Mesothelial cell of epicardium (in vitro differentiated cells): ENCODE data around the gene PHKB. TPM values are rescaled to one million over a fixed set of nuclear protein-coding genes. Genes with fewer than 3 reads are reported as not detected.

ENCODE experiments used
- DNase-seq, 2 experiments: peaks; one replicate each; pipeline ENCODE4 v3.0.0; 2021; ENCODE audit warnings: low spot score in 2 of 2; ENCODE audit not compliant: unreplicated experiment in 2 of 2
- H3K27ac Mint-ChIP-seq: 2 replicates; pipeline ENCODE4 v1.8.0; 2021; ENCODE audit warnings: mixed read lengths
- H3K27me3 Mint-ChIP-seq: 2 replicates; pipeline ENCODE4 v1.8.0; 2021; ENCODE audit warnings: low read depth, mixed read lengths
- H3K36me3 Mint-ChIP-seq: 2 replicates; pipeline ENCODE4 v1.8.0; 2021; ENCODE audit warnings: mixed read lengths
- H3K4me1 Mint-ChIP-seq: 2 replicates; pipeline ENCODE4 v1.8.0; 2021; ENCODE audit warnings: mixed read lengths
- H3K4me3 Mint-ChIP-seq: 2 replicates; pipeline ENCODE4 v1.8.0; 2021; ENCODE audit warnings: mild to moderate bottlenecking, moderate library complexity, mixed read lengths
- H3K9me3 Mint-ChIP-seq: 2 replicates; pipeline ENCODE4 v1.8.0; 2021; ENCODE audit warnings: mixed read lengths
- CTCF ChIP-seq: fragments of 200-600 bp; sonication (generic); IDR thresholded peaks from one replicate; pipeline ENCODE4 v1.5.0; 2021; ENCODE audit warnings: antibody characterized with exemption; ENCODE audit not compliant: unreplicated experiment
- total RNA-seq: library from RNA; stranded (reverse); gene quantifications from 3 replicates; pipeline ENCODE4 v1.2.1, GENCODE V29; 2021

Gene PHKB
- total RNA-seq, 1 donor from 2014 or later, result 68.1 TPM

GRCh38 chr16:47627085-47627639 lies 166.0 kb downstream of the PHKB start:
- H3K27me3 Mint-ChIP-seq, result no peaks in the 10 kb centered on the region
- no peak overlapping the region for H3K27ac Mint-ChIP-seq
- no peaks in the 10 kb centered on the region for H3K4me1 Mint-ChIP-seq
- peaks cover 11% of the 10 kb centered on the region for H3K36me3 Mint-ChIP-seq
- TF ChIP-seq CTCF, result no peak
- no peak overlapping the region for H3K4me3 Mint-ChIP-seq
- peaks cover 8% of the 10 kb centered on the region for H3K9me3 Mint-ChIP-seq
- DNase-seq, result no peak

- Mint-ChIP-seq H3K4me3 (no peak overlapping the region), H3K4me1 (no peaks in the 10 kb centered on the region), H3K27me3 (no peaks in the 10 kb centered on the region), H3K9me3 (peaks cover 8% of the 10 kb centered on the region), H3K36me3 (peaks cover 11% of the 10 kb centered on the region), H3K27ac (no peak overlapping the region)
- no peak for TF ChIP-seq CTCF
- DNase-seq, result no peak
Observed at GRCh38 chr16:47627721-47628120, 166.6 kb downstream of the PHKB start.

- no peaks in the 10 kb centered on the region for H3K27me3 Mint-ChIP-seq
- H3K4me1 Mint-ChIP-seq, result no peaks in the 10 kb centered on the region
- H3K36me3 Mint-ChIP-seq, result peaks cover 18% of the 10 kb centered on the region
- H3K27ac Mint-ChIP-seq, result no peak overlapping the region
- H3K9me3 Mint-ChIP-seq, result peaks cover 8% of the 10 kb centered on the region
- no peak for TF ChIP-seq CTCF
- no peak overlapping the region for H3K4me3 Mint-ChIP-seq
- DNase-seq, result no peak
Observed at GRCh38 chr16:47631131-47631530, 170.0 kb downstream of the PHKB start.

GRCh38 chr16:47634126-47634525 lies 173.0 kb downstream of the PHKB start:
- DNase-seq, result no peak
- TF ChIP-seq CTCF, result no peak
- peaks cover 8% of the 10 kb centered on the region for H3K9me3 Mint-ChIP-seq
- H3K4me3 Mint-ChIP-seq, result no peak overlapping the region
- H3K36me3 Mint-ChIP-seq, result peaks cover 16% of the 10 kb centered on the region
- H3K27me3 Mint-ChIP-seq, result no peaks in the 10 kb centered on the region
- H3K27ac Mint-ChIP-seq, result no peak overlapping the region
- H3K4me1 Mint-ChIP-seq, result no peaks in the 10 kb centered on the region

- H3K36me3 Mint-ChIP-seq, result peaks cover 16% of the 10 kb centered on the region
- peaks cover 8% of the 10 kb centered on the region for H3K9me3 Mint-ChIP-seq
Observed at GRCh38 chr16:47634727-47635126, 173.6 kb downstream of the PHKB start.

More at GRCh38 chr16:47634727-47635126, 173.6 kb downstream of the PHKB start:
- Mint-ChIP-seq H3K4me1 (no peaks in the 10 kb centered on the region), H3K27ac (no peak overlapping the region), H3K4me3 (no peak overlapping the region), H3K27me3 (no peaks in the 10 kb centered on the region)
- TF ChIP-seq CTCF, result no peak
- DNase-seq, result no peak
